H1 (cell line): ENCODE measurements around the gene NR2C2AP. TPM values are rescaled to one million over a fixed set of nuclear protein-coding genes. Genes with fewer than 3 reads are reported as not detected.

Experiments used
- CTCF ChIA-PET: fragments of 300-600 bp; sonication (Branson Sonifier 250); formaldehyde crosslinking; loops from one replicate; lab custom pipeline; 2021; ENCODE audit not compliant: partially characterized antibody; lab: Charles Lee
- POLR2A ChIA-PET: fragments of 300-600 bp; sonication (Branson Sonifier 250); formaldehyde crosslinking; loops from one replicate; lab custom pipeline; 2021; ENCODE audit warnings: inconsistent platforms; ENCODE audit not compliant: partially characterized antibody; lab: Charles Lee
- DNase-seq, 2 experiments: peaks; one replicate each; pipeline versions ENCODE4 v3.0.0 to v3.0.0-alpha.2; 2010 to 2022; ENCODE audit warnings: low spot score in 2 of 2, low read depth in 1 of 2, mixed read lengths in 1 of 2
- FAIRE-seq: peaks from 2 replicates; lab custom pipeline; 2011; peaks lifted over from hg19 to GRCh38; lab: Jason Lieb, UNC
- H2AFZ ChIP-seq: 2 replicates; pipeline ENCODE4 v1.8.1; 2012; ENCODE audit warnings: low read length, inconsistent platforms
- H2AK5ac ChIP-seq: 2 replicates; pipeline ENCODE4 v1.6.1; 2013; ENCODE audit warnings: low read depth, low read length
- H2BK120ac ChIP-seq: replicated peaks from 2 replicates; pipeline ENCODE3; 2013; ENCODE audit warnings: low read depth, low read length, inconsistent platforms
- H2BK12ac ChIP-seq: 2 replicates; pipeline ENCODE4 v1.6.1; 2013; ENCODE audit warnings: low read depth, low read length
- H2BK15ac ChIP-seq: 2 replicates; pipeline ENCODE4 v1.6.1; 2013; ENCODE audit warnings: low read length
- H2BK20ac ChIP-seq: 2 replicates; pipeline ENCODE4 v1.6.1; 2013; ENCODE audit warnings: low read length
- H2BK5ac ChIP-seq: 2 replicates; pipeline ENCODE4 v1.6.1; 2013; ENCODE audit warnings: low read depth, low read length
- H3K14ac ChIP-seq: 2 replicates; pipeline ENCODE4 v1.6.1; 2013; ENCODE audit warnings: inconsistent platforms; ENCODE audit not compliant: insufficient read length
- H3K18ac ChIP-seq: 2 replicates; pipeline ENCODE4 v1.6.1; 2013; ENCODE audit warnings: low read length; ENCODE audit errors: extremely low read depth
- H3K23ac ChIP-seq: 2 replicates; pipeline ENCODE4 v1.6.1; 2013; ENCODE audit warnings: inconsistent platforms; ENCODE audit not compliant: insufficient read length
- H3K23me2 ChIP-seq: 2 replicates; pipeline ENCODE4 v1.6.1; 2013; ENCODE audit warnings: low read depth, low read length
- H3K27ac ChIP-seq: 2 replicates; pipeline ENCODE4 v1.6.1; 2011; ENCODE audit warnings: low read depth, low read length, inconsistent platforms
- H3K27me3 ChIP-seq, 4 experiments: replicated peaks in 1 of 4; 1 replicate in 1 of 4; 2 replicates in 3 of 4; pipeline versions ENCODE4 v1.6.1 to v1.8.1; 2011 to 2013; ENCODE audit warnings: low read length in 3 of 4, mild to moderate bottlenecking in 3 of 4, inconsistent platforms in 2 of 4, mixed read lengths in 2 of 4, moderate library complexity in 1 of 4; ENCODE audit not compliant: control insufficient read depth in 3 of 4, insufficient read depth in 3 of 4; ENCODE audit errors: extremely low read depth in 1 of 4
- H3K36me3 ChIP-seq, 4 experiments: 2 replicates each; pipeline versions ENCODE4 v1.6.1 to v1.8.1; 2011 to 2013; ENCODE audit warnings: mild to moderate bottlenecking in 4 of 4, low read length in 3 of 4, moderate library complexity in 2 of 4, control low read depth in 1 of 4, inconsistent platforms in 1 of 4; ENCODE audit not compliant: insufficient read depth in 4 of 4, control insufficient read depth in 2 of 4
- H3K4ac ChIP-seq: replicated peaks from 2 replicates; pipeline ENCODE3; 2013; ENCODE audit warnings: low read length, low read depth, mixed read lengths, inconsistent platforms; ENCODE audit not compliant: insufficient read length
- H3K4me1 ChIP-seq, 4 experiments: replicated peaks in 1 of 4; 1 replicate in 1 of 4; 2 replicates in 3 of 4; pipeline versions ENCODE4 v1.6.1 to v1.8.1; 2011 to 2013; ENCODE audit warnings: low read length in 3 of 4, inconsistent platforms in 2 of 4, mixed read lengths in 1 of 4; ENCODE audit not compliant: insufficient read depth in 4 of 4, control insufficient read depth in 3 of 4
- H3K4me2 ChIP-seq, 2 experiments: 2 replicates each; pipeline versions ENCODE4 v1.6.1 to v1.8.1; 2011 to 2013; ENCODE audit warnings: low read depth in 2 of 2, low read length in 2 of 2, control low read depth in 1 of 2, inconsistent platforms in 1 of 2, mild to moderate bottlenecking in 1 of 2; ENCODE audit not compliant: insufficient read depth in 1 of 2
- H3K4me3 ChIP-seq, 4 experiments: fragments of 200-600, 300-600 bp in 1 of 4; sonication (generic), shearing (Covaris generic), sonication (Bioruptor Twin) in 1 of 4; 2 replicates each; pipeline versions ENCODE4 v1.5.1 to v1.8.1; 2011 to 2016; ENCODE audit warnings: low read length in 4 of 4, low read depth in 3 of 4, control low read depth in 2 of 4, inconsistent platforms in 2 of 4, mild to moderate bottlenecking in 2 of 4, mixed read lengths in 1 of 4, moderate library complexity in 1 of 4; ENCODE audit not compliant: insufficient read depth in 2 of 4; ENCODE audit errors: extremely low read depth in 1 of 4
- H3K56ac ChIP-seq: replicated peaks from 2 replicates; pipeline ENCODE3; 2013; ENCODE audit warnings: low read depth, mild to moderate bottlenecking, mixed read lengths, low read length, inconsistent platforms; ENCODE audit not compliant: insufficient read length
- H3K79me1 ChIP-seq: 2 replicates; pipeline ENCODE4 v1.6.1; 2013; ENCODE audit warnings: low read depth, low read length, control low read depth
- H3K79me2 ChIP-seq, 2 experiments: 2 replicates each; pipeline versions ENCODE4 v1.6.1 to v1.8.1; 2012 to 2013; ENCODE audit warnings: low read length in 2 of 2, mild to moderate bottlenecking in 2 of 2, inconsistent platforms in 1 of 2; ENCODE audit not compliant: insufficient read depth in 2 of 2, control insufficient read depth in 1 of 2
- H3K9ac ChIP-seq, 4 experiments: replicated peaks in 1 of 4; 1 replicate in 1 of 4; 2 replicates in 3 of 4; pipeline versions ENCODE4 v1.6.1 to v1.8.1; 2011 to 2013; ENCODE audit warnings: low read depth in 3 of 4, low read length in 3 of 4, control low read depth in 2 of 4, mild to moderate bottlenecking in 2 of 4, moderate library complexity in 2 of 4, inconsistent platforms in 1 of 4; ENCODE audit errors: extremely low read depth in 1 of 4
- H3K9me3 ChIP-seq, 2 experiments: 2 replicates each; pipeline versions ENCODE4 v1.6.1 to v1.8.1; 2012 to 2013; ENCODE audit warnings: mild to moderate bottlenecking in 2 of 2, moderate library complexity in 2 of 2, control low read depth in 1 of 2, inconsistent platforms in 1 of 2, low read depth in 1 of 2, low read length in 1 of 2, mixed read lengths in 1 of 2; ENCODE audit not compliant: insufficient read depth in 2 of 2
- H4K20me1 ChIP-seq, 2 experiments: replicated peaks in 1 of 2; 2 replicates each; pipeline versions ENCODE3 to v1.8.1; 2011 to 2013; ENCODE audit warnings: inconsistent platforms in 2 of 2, low read length in 2 of 2, mild to moderate bottlenecking in 1 of 2; ENCODE audit not compliant: insufficient read depth in 2 of 2, control insufficient read depth in 1 of 2
- H4K5ac ChIP-seq: 2 replicates; pipeline ENCODE4 v1.6.1; 2013; ENCODE audit warnings: low read length, low read depth, mixed read lengths, inconsistent platforms; ENCODE audit not compliant: insufficient read length
- H4K8ac ChIP-seq: 2 replicates; pipeline ENCODE4 v1.8.0; 2013; ENCODE audit warnings: mild to moderate bottlenecking, moderate library complexity, low read length, inconsistent platforms; ENCODE audit not compliant: insufficient read depth; ENCODE audit errors: extremely low read depth
- H4K91ac ChIP-seq: replicated peaks from 2 replicates; pipeline ENCODE3; 2013; ENCODE audit warnings: low read length, mixed read lengths, inconsistent platforms; ENCODE audit not compliant: insufficient read length
- BRCA1 ChIP-seq: IDR thresholded peaks from 2 replicates; pipeline ENCODE4 v1.6.1; 2012; ENCODE audit warnings: low read depth, low read length, improper control_type of control experiment
- HDAC6 ChIP-seq: IDR thresholded peaks from one replicate; pipeline ENCODE4 v1.7.1; 2012; ENCODE audit warnings: low read depth, mild to moderate bottlenecking, inconsistent platforms, low read length, moderate library complexity
- KDM1A ChIP-seq: fragments of 200-600, 300-600 bp; sonication (generic); IDR thresholded peaks from 2 replicates; pipeline ENCODE4 v1.7.1; 2016; ENCODE audit warnings: mild to moderate bottlenecking, low read length, borderline replicate concordance
- RFX5 ChIP-seq: IDR thresholded peaks from 2 replicates; pipeline ENCODE4 v1.6.1; 2011; ENCODE audit warnings: low read depth, low read length, improper control_type of control experiment, borderline replicate concordance
- RXRA ChIP-seq: IDR thresholded peaks from 2 replicates; pipeline ENCODE4 v1.6.1; 2011; ENCODE audit warnings: low read depth, mild to moderate bottlenecking, low read length, moderate library complexity; ENCODE audit not compliant: insufficient read depth
- whole genome bisulfite sequencing, 2 experiments: shearing (Covaris generic) in 1 of 2; methylation state at CpG; one replicate each; pipeline versions ENCODE4 v1.1.6 to v1.1.7; 2013 to 2015; ENCODE audit warnings: low lambda C conversion rate in 2 of 2, mixed read lengths in 2 of 2, inconsistent platforms in 1 of 2, low coverage in 1 of 2, missing lambda C conversion rate in 1 of 2; ENCODE audit not compliant: insufficient replicate concordance in 2 of 2, insufficient coverage in 1 of 2, insufficient read length in 1 of 2; ENCODE audit errors: extremely low coverage in 1 of 2, missing lambda C conversion rate in 1 of 2; 5-methylcytosine and 5-hydroxymethylcytosine counted together
- polyA plus RNA-seq, 7 experiments: library from polyadenylated mRNA; depleted of rRNA in 3 of 7; stranded (reverse) in 5 of 7; unstranded in 2 of 7; fragments of >200 nt in 5 of 7; fragments of 200-250 nt in 2 of 7; gene quantifications; 1 replicate in 5 of 7; 2 replicates in 1 of 7; 4 replicates in 1 of 7; pipeline versions ENCODE4 v1.2.1 to v1.2.3, GENCODE V29; 2011 to 2013; ENCODE audit warnings: missing spikeins in 2 of 7, mixed read lengths in 2 of 7
- total RNA-seq: library from RNA; stranded (reverse); fragmentation: NEBNext Ultra II Directional; extraction: Animal tissue kit (Norgen Biotek cat#: 25700); gene quantifications from 2 replicates; pipeline ENCODE4 v1.2.1, GENCODE V29; 2021

NR2C2AP gene
- total and polyA plus RNA-seq, 2 of the 8 experiments (the other 6 are each of a cell fraction or from before 2014, with no cell fraction given): 16.4 to 20.5 TPM

GRCh38 chr19:19205416-19206410 is 2.5 kb upstream of the NR2C2AP start:
- CTCF ChIA-PET: interaction anchor here (0.6 to 1.8 kb wide), 8 partner anchors 9 to 58 kb away, joined by 3 to 6 read pairs (median 3); no protein-coding TSS in a partner anchor
- peaks cover 0 to 41% (median 39%) of the 10 kb centered on the region in 4 experiments; a peak in 6 of 7 replicates for H3K27me3 ChIP-seq
- H3K9me3 ChIP-seq: no peaks in the 10 kb centered on the region
- DNase-seq (no peak), FAIRE-seq (no peak)
- no peak overlapping the region for H3K4me3 ChIP-seq
- H2AFZ ChIP-seq: no peak overlapping the region
- no peak overlapping the region for H3K14ac ChIP-seq
- no peaks in the 10 kb centered on the region for H3K79me2 ChIP-seq
- no peak overlapping the region for H3K56ac ChIP-seq
- no peak overlapping the region for H3K4me2 ChIP-seq
- H2BK15ac ChIP-seq: no peak overlapping the region
- H2BK12ac ChIP-seq: no peak overlapping the region
- peaks cover 2 to 14% of the 10 kb centered on the region in 2 experiments for H4K20me1 ChIP-seq
- no peak overlapping the region for H3K27ac ChIP-seq
- H3K4me1 ChIP-seq: peaks cover 0 to 6% (median 0%) of the 10 kb centered on the region in 4 experiments; a peak in 2 of 7 replicates
- no peak overlapping the region for H2BK120ac ChIP-seq
- TF ChIP-seq RXRA (no peak), BRCA1 (no peak), RFX5 (no peak), KDM1A (0 out of 2 replicates have a peak, but pooled peaks have one; percentile 16), HDAC6 (no peak)
- H4K91ac ChIP-seq: no peak overlapping the region
- no peak overlapping the region for H2BK5ac ChIP-seq
- no peak overlapping the region for H2AK5ac ChIP-seq
- H3K23me2 ChIP-seq: peaks cover 11% of the 10 kb centered on the region
- no peak overlapping the region for H3K18ac ChIP-seq
- POLR2A ChIA-PET: interaction anchor here (0.6 to 5.9 kb wide), 7 partner anchors 8 to 24 kb away, joined by 3 to 45 read pairs (median 4); partner anchors contain the start of genes BORCS8, NCAN and RFXANK
- H3K36me3 ChIP-seq: peaks cover 0 to 10% (median 0%) of the 10 kb centered on the region in 4 experiments; a peak in 1 of 8 replicates
- no peak overlapping the region for H3K9ac ChIP-seq
- no peak overlapping the region for H3K23ac ChIP-seq
- no peak overlapping the region for H3K4ac ChIP-seq
- H4K8ac ChIP-seq: no peak overlapping the region
- 84% methylated on average over 14 of the region's 14 CpGs; no CpG with 5 or more reads in 1 of the 2 experiments for WGBS, 2 experiments
- no peak overlapping the region for H2BK20ac ChIP-seq
- no peaks in the 10 kb centered on the region; the same call in 1 of the 2 replicates for H3K79me1 ChIP-seq
- H4K5ac ChIP-seq: no peak overlapping the region
